ENCODE measurements around the gene PPP2R2B.

The PPP2R2B gene

DNA sequence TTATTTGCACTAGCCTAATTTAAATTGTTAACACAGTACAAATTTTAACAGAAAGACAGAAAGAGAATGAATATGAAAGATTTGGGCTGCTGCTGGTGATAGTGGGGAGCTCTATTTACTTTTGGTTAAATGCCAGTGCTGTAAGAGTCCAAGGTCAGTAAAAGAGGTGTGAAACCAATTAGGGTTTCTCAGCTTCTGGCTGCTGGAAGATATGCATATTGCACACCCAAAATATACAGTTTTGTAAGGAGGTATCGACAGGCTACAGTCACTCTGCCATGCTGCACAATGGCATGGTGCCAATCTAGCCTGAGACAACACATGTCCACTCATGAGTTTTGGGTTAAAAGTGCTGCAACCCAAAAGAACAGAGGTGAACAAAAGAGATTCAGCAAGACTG lies 79.3 kb downstream of the PPP2R2B start:
- no peak for TF ChIP-seq TAF1 (IDR thresholded peaks at IDR 0.05; ENCODE audit: low read depth)
- no peak for TF ChIP-seq FOXM1 (IDR thresholded peaks at IDR 0.05; ENCODE audit: borderline replicate concordance, low read depth)
- TF ChIP-seq RAD21 (IDR thresholded peaks at IDR 0.05; ENCODE audit: low read depth), result no peak
- no peak for TF ChIP-seq EGR1 (IDR thresholded peaks at IDR 0.05)
- TF ChIP-seq, protein P1, sequence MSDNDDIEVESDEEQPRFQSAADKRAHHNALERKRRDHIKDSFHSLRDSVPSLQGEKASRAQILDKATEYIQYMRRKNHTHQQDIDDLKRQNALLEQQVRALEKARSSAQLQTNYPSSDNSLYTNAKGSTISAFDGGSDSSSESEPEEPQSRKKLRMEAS (IDR thresholded peaks at IDR 0.05), result no peak
- TF ChIP-seq, protein P2, sequence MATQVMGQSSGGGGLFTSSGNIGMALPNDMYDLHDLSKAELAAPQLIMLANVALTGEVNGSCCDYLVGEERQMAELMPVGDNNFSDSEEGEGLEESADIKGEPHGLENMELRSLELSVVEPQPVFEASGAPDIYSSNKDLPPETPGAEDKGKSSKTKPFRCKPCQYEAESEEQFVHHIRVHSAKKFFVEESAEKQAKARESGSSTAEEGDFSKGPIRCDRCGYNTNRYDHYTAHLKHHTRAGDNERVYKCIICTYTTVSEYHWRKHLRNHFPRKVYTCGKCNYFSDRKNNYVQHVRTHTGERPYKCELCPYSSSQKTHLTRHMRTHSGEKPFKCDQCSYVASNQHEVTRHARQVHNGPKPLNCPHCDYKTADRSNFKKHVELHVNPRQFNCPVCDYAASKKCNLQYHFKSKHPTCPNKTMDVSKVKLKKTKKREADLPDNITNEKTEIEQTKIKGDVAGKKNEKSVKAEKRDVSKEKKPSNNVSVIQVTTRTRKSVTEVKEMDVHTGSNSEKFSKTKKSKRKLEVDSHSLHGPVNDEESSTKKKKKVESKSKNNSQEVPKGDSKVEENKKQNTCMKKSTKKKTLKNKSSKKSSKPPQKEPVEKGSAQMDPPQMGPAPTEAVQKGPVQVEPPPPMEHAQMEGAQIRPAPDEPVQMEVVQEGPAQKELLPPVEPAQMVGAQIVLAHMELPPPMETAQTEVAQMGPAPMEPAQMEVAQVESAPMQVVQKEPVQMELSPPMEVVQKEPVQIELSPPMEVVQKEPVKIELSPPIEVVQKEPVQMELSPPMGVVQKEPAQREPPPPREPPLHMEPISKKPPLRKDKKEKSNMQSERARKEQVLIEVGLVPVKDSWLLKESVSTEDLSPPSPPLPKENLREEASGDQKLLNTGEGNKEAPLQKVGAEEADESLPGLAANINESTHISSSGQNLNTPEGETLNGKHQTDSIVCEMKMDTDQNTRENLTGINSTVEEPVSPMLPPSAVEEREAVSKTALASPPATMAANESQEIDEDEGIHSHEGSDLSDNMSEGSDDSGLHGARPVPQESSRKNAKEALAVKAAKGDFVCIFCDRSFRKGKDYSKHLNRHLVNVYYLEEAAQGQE (IDR thresholded peaks at IDR 0.05; ENCODE audit: low read depth), result no peak

DNA sequence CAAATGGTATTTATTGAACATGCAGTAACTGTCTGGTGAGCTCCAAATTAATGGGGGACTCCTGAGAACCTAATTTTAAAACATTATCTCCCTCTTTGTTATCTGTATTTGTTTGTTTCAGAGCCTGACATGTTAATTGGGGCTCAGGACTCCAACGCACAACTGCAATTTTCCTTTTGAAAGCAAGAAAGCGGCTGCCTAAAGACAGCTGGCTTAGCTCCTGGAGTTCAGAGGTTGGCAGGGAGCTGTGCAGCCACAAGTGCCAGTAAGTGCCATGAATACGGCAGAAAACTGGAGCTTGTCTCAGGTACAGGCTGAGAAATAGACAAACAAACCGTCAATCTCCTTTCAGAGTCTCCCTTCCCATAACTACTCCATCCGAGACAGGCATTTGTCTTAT lies 80.9 kb downstream of the PPP2R2B start:
- TF ChIP-seq NFIC (IDR thresholded peaks at IDR 0.05) (no peak), ZBTB7A (IDR thresholded peaks at IDR 0.05; ENCODE audit: low read depth) (no peak), TEAD4 (IDR thresholded peaks at IDR 0.05) (no peak), YY1 (IDR thresholded peaks at IDR 0.05; ENCODE audit: low read depth) (no peak), CEBPB (IDR thresholded peaks at IDR 0.05) (no peak), EP300 (IDR thresholded peaks at IDR 0.05; ENCODE audit: borderline replicate concordance) (no peak), RAD21 (IDR thresholded peaks at IDR 0.05; ENCODE audit: low read depth) (no peak), CREB1 (IDR thresholded peaks at IDR 0.05; ENCODE audit: low read depth) (no peak), TCF12 (IDR thresholded peaks at IDR 0.05; ENCODE audit: low read depth) (no peak), TAF1 (IDR thresholded peaks at IDR 0.05; ENCODE audit: low read depth) (no peak), FOXM1 (IDR thresholded peaks at IDR 0.05; ENCODE audit: borderline replicate concordance, low read depth) (no peak)
- TF ChIP-seq, protein P1 (IDR thresholded peaks at IDR 0.05), result no peak
- TF ChIP-seq, protein P3, sequence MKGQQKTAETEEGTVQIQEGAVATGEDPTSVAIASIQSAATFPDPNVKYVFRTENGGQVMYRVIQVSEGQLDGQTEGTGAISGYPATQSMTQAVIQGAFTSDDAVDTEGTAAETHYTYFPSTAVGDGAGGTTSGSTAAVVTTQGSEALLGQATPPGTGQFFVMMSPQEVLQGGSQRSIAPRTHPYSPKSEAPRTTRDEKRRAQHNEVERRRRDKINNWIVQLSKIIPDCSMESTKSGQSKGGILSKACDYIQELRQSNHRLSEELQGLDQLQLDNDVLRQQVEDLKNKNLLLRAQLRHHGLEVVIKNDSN (IDR thresholded peaks at IDR 0.05), result no peak
- TF ChIP-seq, protein P2 (IDR thresholded peaks at IDR 0.05; ENCODE audit: low read depth), result no peak

DNA sequence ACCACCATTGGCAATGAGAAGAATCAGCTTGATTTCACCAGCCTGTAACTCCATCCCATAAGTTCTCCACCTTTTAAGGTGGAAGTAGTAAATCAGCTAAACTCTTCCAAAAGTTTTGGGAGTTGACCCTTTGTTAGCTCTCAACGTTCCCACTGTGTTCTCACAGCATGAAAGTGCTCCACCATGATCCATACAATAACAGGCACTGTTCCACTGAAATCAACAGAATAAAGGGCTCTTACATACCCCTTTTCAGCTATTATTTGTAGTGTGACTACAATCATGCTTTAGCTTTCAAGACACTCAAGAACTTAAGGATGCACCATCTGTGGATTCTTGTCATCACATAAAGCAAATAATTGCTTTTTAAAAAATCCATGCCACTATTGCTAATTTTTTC lies 81.6 kb downstream of the PPP2R2B start:
- TF ChIP-seq, protein P2 (IDR thresholded peaks at IDR 0.05; ENCODE audit: low read depth), result no peak
- TF ChIP-seq ZBTB7A (IDR thresholded peaks at IDR 0.05; ENCODE audit: low read depth) (no peak), RAD21 (IDR thresholded peaks at IDR 0.05; ENCODE audit: low read depth) (no peak), EGR1 (IDR thresholded peaks at IDR 0.05) (no peak), FOXM1 (IDR thresholded peaks at IDR 0.05; ENCODE audit: borderline replicate concordance, low read depth) (no peak), EP300 (IDR thresholded peaks at IDR 0.05; ENCODE audit: borderline replicate concordance) (no peak), CEBPB (IDR thresholded peaks at IDR 0.05) (no peak), YY1 (IDR thresholded peaks at IDR 0.05; ENCODE audit: low read depth) (no peak), CREB1 (IDR thresholded peaks at IDR 0.05; ENCODE audit: low read depth) (no peak), TCF12 (IDR thresholded peaks at IDR 0.05; ENCODE audit: low read depth) (no peak)
- TF ChIP-seq, protein P1 (IDR thresholded peaks at IDR 0.05), result no peak
- TF ChIP-seq, protein P3 (IDR thresholded peaks at IDR 0.05), result no peak

DNA sequence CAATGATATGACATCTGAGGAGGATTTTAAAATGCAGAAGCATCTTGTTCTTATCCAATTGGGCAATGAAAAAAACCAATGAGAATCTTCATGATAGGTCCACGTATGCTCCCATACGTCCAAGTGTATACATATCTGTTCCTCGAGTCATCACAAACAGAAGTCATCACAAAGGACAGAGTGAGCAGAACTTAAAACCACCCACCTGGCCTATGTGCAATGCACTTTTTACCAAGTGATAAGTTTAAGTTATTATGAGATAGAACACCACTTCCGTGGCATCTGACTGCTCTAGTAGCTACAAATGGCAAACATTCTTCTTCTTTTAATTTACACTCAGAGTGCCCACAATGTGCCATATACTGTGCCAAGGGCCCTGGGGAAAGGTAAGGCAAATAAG lies 82.4 kb downstream of the PPP2R2B start:
- TF ChIP-seq, protein P3 (IDR thresholded peaks at IDR 0.05), result no peak
- TF ChIP-seq CREB1 (IDR thresholded peaks at IDR 0.05; ENCODE audit: low read depth) (no peak), RAD21 (IDR thresholded peaks at IDR 0.05; ENCODE audit: low read depth) (no peak), TAF1 (IDR thresholded peaks at IDR 0.05; ENCODE audit: low read depth) (no peak), EP300 (IDR thresholded peaks at IDR 0.05; ENCODE audit: borderline replicate concordance) (no peak), ZBTB7A (IDR thresholded peaks at IDR 0.05; ENCODE audit: low read depth) (no peak), NFIC (IDR thresholded peaks at IDR 0.05) (no peak), TEAD4 (IDR thresholded peaks at IDR 0.05) (no peak), CEBPB (IDR thresholded peaks at IDR 0.05) (no peak), YY1 (IDR thresholded peaks at IDR 0.05; ENCODE audit: low read depth) (no peak), TCF12 (IDR thresholded peaks at IDR 0.05; ENCODE audit: low read depth) (no peak), FOXM1 (IDR thresholded peaks at IDR 0.05; ENCODE audit: borderline replicate concordance, low read depth) (no peak), EGR1 (IDR thresholded peaks at IDR 0.05) (no peak)
- TF ChIP-seq, protein P2 (IDR thresholded peaks at IDR 0.05; ENCODE audit: low read depth), result no peak
- TF ChIP-seq, protein P1 (IDR thresholded peaks at IDR 0.05), result no peak
